CD4-positive, CD25-positive, alpha-beta regulatory T cell (primary cell): ENCODE results near the gene USP28. TPM values are rescaled to one million over a fixed set of nuclear protein-coding genes. Genes with fewer than 3 reads are reported as not detected.
"Not testable (repeated sequence)": the region's sequence is repeated elsewhere in the genome, so short reads cannot be mapped to it uniquely, and the experiment has no call there.

Source experiments
- ATAC-seq, 2 donors: fragments of 150-1000 bp; cut with Tn5 transposase; one replicate each; pipeline ENCODE4 v1.10.0; 2021; ENCODE audit warnings: low read depth in 2 of 2, moderate number of reproducible peaks in 2 of 2, moderate library complexity in 1 of 2
- DNase-seq, 3 donors: peaks; one replicate each; pipeline versions ENCODE4 v3.0.0 to v3.0.0-alpha.2; 2012 to 2022; ENCODE audit warnings: mixed read lengths in 1 of 3
- H3K27ac ChIP-seq: one replicate; pipeline ENCODE4 v1.7.0; 2013; ENCODE audit warnings: mild to moderate bottlenecking, low read length; ENCODE audit not compliant: insufficient read depth, poor library complexity, severe bottlenecking
- H3K27me3 ChIP-seq: one replicate; pipeline ENCODE4 v1.7.0; 2013; ENCODE audit warnings: low read length; ENCODE audit not compliant: control insufficient read depth, insufficient read depth
- H3K36me3 ChIP-seq: one replicate; pipeline ENCODE4 v1.7.0; 2013; ENCODE audit warnings: mild to moderate bottlenecking, low read length, moderate library complexity; ENCODE audit not compliant: control insufficient read depth, insufficient read depth
- H3K4me1 ChIP-seq: 2 replicates; pipeline ENCODE4 v1.7.0; 2013; ENCODE audit warnings: mild to moderate bottlenecking, low read length; ENCODE audit not compliant: insufficient read depth, control insufficient read depth, poor library complexity, severe bottlenecking
- H3K4me3 ChIP-seq: one replicate; pipeline ENCODE4 v1.7.0; 2013; ENCODE audit warnings: low read depth, mild to moderate bottlenecking, low read length, moderate library complexity
- H3K9me3 ChIP-seq, 2 experiments: 1 replicate in 1 of 2; 2 replicates in 1 of 2; pipeline ENCODE4 v1.7.0; 2013; ENCODE audit warnings: low read length in 2 of 2, mild to moderate bottlenecking in 1 of 2, moderate library complexity in 1 of 2; ENCODE audit not compliant: control insufficient read depth in 2 of 2
- H3K27ac Mint-ChIP-seq, 3 donors: one replicate each; pipeline ENCODE4 v1.8.0; 2020 to 2022; ENCODE audit warnings: mild to moderate bottlenecking in 3 of 3, mixed read lengths in 3 of 3, moderate library complexity in 2 of 3
- H3K27me3 Mint-ChIP-seq: one replicate; pipeline ENCODE4 v1.8.0; 2022; ENCODE audit warnings: mild to moderate bottlenecking, mixed read lengths
- H3K36me3 Mint-ChIP-seq: one replicate; pipeline ENCODE4 v1.8.0; 2020; ENCODE audit warnings: mixed read lengths
- H3K4me1 Mint-ChIP-seq, 4 donors: one replicate each; pipeline ENCODE4 v1.8.0; 2020 to 2022; ENCODE audit warnings: mixed read lengths in 4 of 4, mild to moderate bottlenecking in 1 of 4
- H3K4me3 Mint-ChIP-seq, 4 donors: one replicate each; pipeline ENCODE4 v1.8.0; 2020 to 2022; ENCODE audit warnings: mild to moderate bottlenecking in 4 of 4, mixed read lengths in 4 of 4, moderate library complexity in 3 of 4
- H3K9me3 Mint-ChIP-seq, 7 donors: one replicate each; pipeline ENCODE4 v1.8.0; 2020 to 2022; ENCODE audit warnings: mixed read lengths in 7 of 7, mild to moderate bottlenecking in 3 of 7, moderate library complexity in 2 of 7
- polyA plus RNA-seq, 4 donors: library from polyadenylated mRNA; unstranded; fragments of 300-500 nt; fragmentation: Illumina TruSeq; gene quantifications; one replicate each; pipeline ENCODE4 v1.2.3, GENCODE V29; 2021
- total RNA-seq: library from RNA; stranded (reverse); gene quantifications from one replicate; pipeline ENCODE4 v1.2.3, GENCODE V29; 2022

USP28 gene
- total and polyA plus RNA-seq, 5 donors from 2014 or later, result 20.7 to 29.9 (median 27.2) TPM

DNA sequence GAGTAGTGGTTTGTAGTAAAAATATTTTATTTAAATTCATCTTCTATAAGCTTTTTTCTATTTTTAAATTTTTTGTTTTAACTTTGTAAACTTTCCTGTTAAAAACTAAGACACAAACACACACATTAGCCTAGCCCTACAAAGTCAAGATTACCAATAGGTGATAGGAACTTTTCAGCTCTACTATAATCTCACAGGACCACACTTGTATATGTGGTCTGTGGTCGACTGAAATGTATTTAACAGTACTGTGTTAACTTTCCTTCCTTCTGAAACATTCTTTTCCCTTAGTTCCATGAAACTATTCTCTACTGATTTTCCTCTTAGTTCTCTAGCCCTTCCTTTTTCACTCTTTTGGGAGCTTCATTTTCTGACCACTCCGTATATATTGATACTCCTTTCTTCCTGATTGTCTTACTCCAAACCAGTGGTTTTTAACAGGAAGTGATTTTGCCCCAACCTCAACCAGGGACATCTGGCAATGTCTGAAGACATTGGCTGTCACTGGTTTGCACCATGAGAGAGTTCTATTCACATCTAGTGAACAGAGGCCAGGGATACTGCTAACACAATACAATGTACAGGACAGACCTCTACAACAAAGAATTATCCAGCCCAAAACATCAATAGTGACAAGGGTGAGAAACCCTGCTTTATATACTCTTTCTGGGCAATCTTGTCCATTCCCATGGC is 110.7 kb downstream of the USP28 start:
- no peak for ATAC-seq
- Mint-ChIP-seq H3K9me3 (peaks cover 0 to 2% (median 0%) of the 10 kb centered on the region in 7 donors), H3K36me3 (peaks cover 48% of the 10 kb centered on the region)

GRCh38 chr11:113763040-113763439 is 112.3 kb downstream of the USP28 start:
- H3K4me3 Mint-ChIP-seq, H3K27ac ChIP-seq, ATAC-seq, DNase-seq, H3K27me3 ChIP-seq, H3K9me3 Mint-ChIP-seq, H3K9me3 ChIP-seq, H3K4me1 ChIP-seq, H3K4me3 ChIP-seq, H3K27me3 Mint-ChIP-seq: not testable (repeated sequence)
- Mint-ChIP-seq H3K36me3 (peaks cover 57% of the 10 kb centered on the region), H3K4me1 (peaks cover 27 to 35% (median 34%) of the 10 kb centered on the region in 4 donors), H3K27ac (peak overlapping the region in 2 of 3 donors; percentile 4 to 9)
- peaks cover 39% of the 10 kb centered on the region for H3K36me3 ChIP-seq

More for the DNA sequence above, 110.7 kb downstream of the USP28 start:
- Histone ChIP-seq H3K36me3 (peaks cover 30% of the 10 kb centered on the region), H3K4me3 (no peak overlapping the region), H3K27me3 (no peaks in the 10 kb centered on the region), H3K9me3 (no peaks in the 10 kb centered on the region), H3K4me1 (no peaks in the 10 kb centered on the region), H3K27ac (no peak overlapping the region)
- Mint-ChIP-seq H3K27me3 (no peaks in the 10 kb centered on the region), H3K4me3 (peak overlapping the region in 1 of 4 donors; percentile 3), H3K27ac (peak overlapping the region in 2 of 3 donors; percentile 4 to 13), H3K4me1 (peaks cover 27 to 47% (median 38%) of the 10 kb centered on the region in 4 donors)
- no peak for DNase-seq

DNA sequence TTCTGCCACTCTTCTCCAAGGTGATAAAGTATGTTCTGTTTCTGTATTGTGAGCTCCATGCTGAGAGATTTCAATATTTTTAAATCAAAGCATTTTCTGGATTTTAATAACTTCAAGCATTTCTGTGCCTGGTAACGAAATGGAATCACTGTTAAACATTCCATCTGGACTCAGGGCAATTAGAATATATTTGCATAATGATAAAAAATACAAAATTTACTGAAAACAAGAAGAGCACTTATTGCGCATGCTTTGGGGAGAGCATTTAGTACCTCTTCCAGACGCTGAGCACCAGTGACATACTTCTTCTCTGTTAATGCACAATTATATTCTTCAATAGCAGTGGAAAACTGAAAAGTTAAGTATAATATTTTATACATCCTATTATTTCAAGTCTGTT is 115.1 kb downstream of the USP28 start:
- Histone ChIP-seq H3K9me3 (no peaks in the 10 kb centered on the region), H3K4me3 (no peak overlapping the region), H3K4me1 (no peaks in the 10 kb centered on the region), H3K36me3 (peaks cover 46% of the 10 kb centered on the region), H3K27ac (no peak overlapping the region), H3K27me3 (no peaks in the 10 kb centered on the region)
- ATAC-seq, result no peak
- Mint-ChIP-seq H3K36me3 (peaks cover 48% of the 10 kb centered on the region), H3K4me3 (no peak overlapping the region), H3K4me1 (peaks cover 14 to 26% (median 22%) of the 10 kb centered on the region in 4 donors), H3K27ac (no peak overlapping the region), H3K27me3 (no peaks in the 10 kb centered on the region), H3K9me3 (peaks cover 0 to 1% (median 0%) of the 10 kb centered on the region in 7 donors)
- no peak for DNase-seq

- Mint-ChIP-seq H3K4me3 (no peak overlapping the region), H3K9me3 (no peaks in the 10 kb centered on the region), H3K27me3 (no peaks in the 10 kb centered on the region), H3K36me3 (peaks cover 28% of the 10 kb centered on the region), H3K4me1 (peaks cover 0 to 4% (median 0%) of the 10 kb centered on the region in 4 donors), H3K27ac (no peak overlapping the region)
- Histone ChIP-seq H3K4me3 (no peak overlapping the region), H3K27me3 (no peaks in the 10 kb centered on the region), H3K9me3 (no peaks in the 10 kb centered on the region), H3K27ac (no peak overlapping the region), H3K36me3 (peaks cover 45% of the 10 kb centered on the region), H3K4me1 (no peaks in the 10 kb centered on the region)
- no peak for ATAC-seq
- DNase-seq, result no peak
Observed at GRCh38 chr11:113752932-113753331, 122.4 kb downstream of the USP28 start.

Other genes starting within 250 kb of the USP28 start
- gene TMPRSS5, start 169.3 kb downstream of the USP28 start, total RNA-seq, result 0.74 TPM
- gene TMPRSS5, start 169.3 kb downstream of the USP28 start, polyA plus RNA-seq, result under 1 TPM in 1 of 4 donors, not detected in 3; 0.08 TPM
- gene ZW10, start 101.9 kb downstream of the USP28 start, total RNA-seq, result 7.7 TPM
- 10 to 100 TPM; 15.6 to 19.6 (median 16.8) TPM for gene ZW10, start 101.9 kb downstream of the USP28 start, polyA plus RNA-seq
- not detected for gene CLDN25, start 95.8 kb downstream of the USP28 start, total RNA-seq
- not detected for gene CLDN25, start 95.8 kb downstream of the USP28 start, polyA plus RNA-seq
- gene HTR3B, start 29.2 kb upstream of the USP28 start, total RNA-seq, result not detected
- gene HTR3B, start 29.2 kb upstream of the USP28 start, polyA plus RNA-seq, result not detected
- not detected for gene HTR3A, start 99.5 kb upstream of the USP28 start, total RNA-seq
- gene HTR3A, start 99.5 kb upstream of the USP28 start, polyA plus RNA-seq, result not detected
- 8.5 TPM for gene ZBTB16, start 184.1 kb upstream of the USP28 start, total RNA-seq
- 10 to 100 TPM in 2 of 4 donors, 1 to 10 TPM in 2; 2.9 to 28.1 (median 8.9) TPM for gene ZBTB16, start 184.1 kb upstream of the USP28 start, polyA plus RNA-seq